Epithelial cell of esophagus (primary cell): ENCODE data around the gene EML5.

Source experiments
- DNase-seq: peaks from one replicate; pipeline ENCODE4 v3.0.0; 2010; ENCODE audit warnings: low read depth
- H3K4me3 ChIP-seq: 2 replicates; pipeline ENCODE4 v1.5.1; 2011; ENCODE audit warnings: mild to moderate bottlenecking, low read length, control low read depth
- TF ChIP-seq, protein P1 (sequence below): IDR thresholded peaks from 2 replicates; pipeline ENCODE4 v1.5.1; 2011; ENCODE audit warnings: low read depth, mild to moderate bottlenecking, low read length, control low read depth, inconsistent platforms; ENCODE audit not compliant: insufficient read depth; ENCODE audit errors: missing control alignments

EML5 gene

DNA sequence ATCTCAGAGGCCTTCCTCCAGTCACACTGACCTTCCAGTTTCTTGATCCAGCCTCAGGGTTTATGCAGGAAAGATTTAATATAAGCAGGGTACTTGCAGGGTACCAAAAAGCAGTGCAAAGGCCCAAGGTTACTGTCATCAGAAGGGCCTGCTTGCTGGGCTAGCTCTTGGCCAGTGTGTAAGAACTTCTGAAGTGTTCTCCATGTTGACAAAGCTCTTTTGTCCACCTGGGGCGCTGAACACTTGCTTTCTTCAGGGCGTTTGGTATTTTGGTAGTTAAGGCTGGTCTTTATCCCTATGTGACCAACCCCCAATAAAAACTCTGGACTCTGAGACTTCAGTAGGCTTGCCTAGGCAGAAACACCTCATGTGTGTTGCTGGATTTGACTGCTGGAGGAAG is 160.2 kb downstream of the EML5 start:
- TF ChIP-seq, protein P1, sequence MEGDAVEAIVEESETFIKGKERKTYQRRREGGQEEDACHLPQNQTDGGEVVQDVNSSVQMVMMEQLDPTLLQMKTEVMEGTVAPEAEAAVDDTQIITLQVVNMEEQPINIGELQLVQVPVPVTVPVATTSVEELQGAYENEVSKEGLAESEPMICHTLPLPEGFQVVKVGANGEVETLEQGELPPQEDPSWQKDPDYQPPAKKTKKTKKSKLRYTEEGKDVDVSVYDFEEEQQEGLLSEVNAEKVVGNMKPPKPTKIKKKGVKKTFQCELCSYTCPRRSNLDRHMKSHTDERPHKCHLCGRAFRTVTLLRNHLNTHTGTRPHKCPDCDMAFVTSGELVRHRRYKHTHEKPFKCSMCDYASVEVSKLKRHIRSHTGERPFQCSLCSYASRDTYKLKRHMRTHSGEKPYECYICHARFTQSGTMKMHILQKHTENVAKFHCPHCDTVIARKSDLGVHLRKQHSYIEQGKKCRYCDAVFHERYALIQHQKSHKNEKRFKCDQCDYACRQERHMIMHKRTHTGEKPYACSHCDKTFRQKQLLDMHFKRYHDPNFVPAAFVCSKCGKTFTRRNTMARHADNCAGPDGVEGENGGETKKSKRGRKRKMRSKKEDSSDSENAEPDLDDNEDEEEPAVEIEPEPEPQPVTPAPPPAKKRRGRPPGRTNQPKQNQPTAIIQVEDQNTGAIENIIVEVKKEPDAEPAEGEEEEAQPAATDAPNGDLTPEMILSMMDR: no peak
- no peak overlapping the region for H3K4me3 ChIP-seq
- no peak for DNase-seq

DNA sequence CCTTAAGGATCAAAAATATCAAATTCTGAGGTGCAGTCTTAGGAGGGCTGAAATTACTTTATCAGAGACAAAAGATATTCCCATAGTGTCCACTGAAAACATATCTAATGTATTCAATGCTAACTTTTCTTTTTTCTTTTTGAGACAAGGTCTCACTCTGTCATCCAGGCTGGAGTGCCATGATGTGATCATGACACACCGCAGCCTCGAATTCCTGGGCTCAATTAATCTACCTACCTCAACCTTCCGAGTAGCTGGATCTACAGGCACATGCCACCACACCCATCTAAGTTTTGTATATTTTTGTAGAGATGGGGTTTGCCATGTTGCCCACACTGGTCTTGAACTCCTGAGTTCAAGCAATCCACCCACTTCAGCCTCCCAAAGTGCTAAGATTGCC is 161.7 kb downstream of the EML5 start:
- TF ChIP-seq, protein P1: no peak
- H3K4me3 ChIP-seq: no peak overlapping the region
- no peak for DNase-seq

DNA sequence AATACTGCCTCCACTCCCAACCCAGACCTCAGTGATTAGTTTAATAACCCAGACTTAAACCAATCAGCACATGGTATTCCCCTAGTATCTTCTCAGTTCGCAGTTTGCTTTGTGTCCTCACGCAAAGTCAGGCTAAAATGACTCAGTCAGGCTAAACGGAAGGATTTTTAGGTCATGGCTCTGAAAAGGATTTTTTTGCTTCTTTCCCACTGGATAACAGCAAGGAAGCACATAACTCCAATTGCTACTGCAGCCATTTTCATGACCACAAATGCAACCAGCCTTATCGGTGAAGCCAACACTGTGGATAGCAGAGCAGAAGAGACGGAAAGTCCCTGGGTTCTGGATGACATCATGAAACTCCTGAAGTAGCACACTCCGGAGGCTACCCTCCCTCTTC is 162.2 kb downstream of the EML5 start:
- peak; percentile 29 for DNase-seq
- H3K4me3 ChIP-seq: no peak overlapping the region
- TF ChIP-seq, protein P1: no peak

DNA sequence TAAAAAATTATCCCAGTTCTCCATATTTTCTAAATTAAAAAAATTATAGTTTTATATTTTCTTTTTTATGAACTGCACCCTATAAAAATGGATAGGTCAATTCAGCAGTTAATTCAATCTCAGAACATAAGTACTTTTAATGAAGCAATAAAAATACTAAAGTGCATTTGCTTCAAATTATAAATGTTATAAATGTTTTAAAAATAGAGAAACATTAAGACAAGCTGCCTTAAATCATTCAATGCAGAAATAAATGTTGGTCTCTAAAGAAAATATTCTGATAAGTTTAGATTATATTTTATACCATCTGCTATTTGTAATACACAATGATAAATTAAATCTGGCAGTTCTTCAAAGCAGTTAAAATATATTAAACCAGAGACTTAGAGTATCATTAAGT is 164.3 kb downstream of the EML5 start:
- DNase-seq: no peak
- TF ChIP-seq, protein P1: no peak
- no peak overlapping the region for H3K4me3 ChIP-seq

DNA sequence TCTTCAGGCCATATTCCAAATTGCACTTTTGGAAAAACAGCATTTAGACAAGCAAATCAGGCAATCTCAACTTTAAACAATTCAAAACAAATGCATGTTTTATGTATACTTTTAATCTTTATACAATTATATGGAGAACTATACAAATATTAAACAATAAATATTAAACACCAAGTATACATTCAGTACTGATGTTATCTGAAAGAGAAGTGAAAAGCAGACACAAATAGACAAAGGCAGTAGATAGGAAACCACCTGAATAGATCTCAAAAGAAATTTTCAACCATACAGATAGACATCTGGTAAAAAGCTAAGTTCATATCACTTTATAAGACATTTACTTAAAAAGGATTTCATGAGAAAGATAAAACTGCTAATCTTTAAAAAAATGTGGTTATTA is 164.7 kb downstream of the EML5 start:
- TF ChIP-seq, protein P1: no peak
- no peak for DNase-seq
- H3K4me3 ChIP-seq: no peak overlapping the region

DNA sequence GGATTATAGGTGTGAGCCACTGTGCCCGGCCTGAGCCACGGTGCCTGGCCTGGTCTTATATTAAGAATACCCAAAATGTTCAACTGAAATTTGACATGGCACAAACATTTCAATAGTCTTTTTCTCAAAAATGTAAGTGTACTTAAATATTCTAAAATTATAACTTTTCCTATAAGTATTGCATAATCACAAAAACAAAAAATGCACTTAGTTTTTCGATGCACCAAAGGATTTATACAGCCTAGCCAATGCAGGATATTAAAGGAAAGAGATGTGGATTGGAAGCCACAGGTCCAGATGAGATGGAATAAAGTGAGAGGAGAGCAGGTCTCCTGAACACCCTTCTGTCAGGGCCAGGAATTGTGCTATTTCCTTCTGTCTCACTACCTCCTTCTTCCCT is 167.1 kb downstream of the EML5 start:
- DNase-seq: no peak
- TF ChIP-seq, protein P1: no peak
- no peak overlapping the region for H3K4me3 ChIP-seq

DNA sequence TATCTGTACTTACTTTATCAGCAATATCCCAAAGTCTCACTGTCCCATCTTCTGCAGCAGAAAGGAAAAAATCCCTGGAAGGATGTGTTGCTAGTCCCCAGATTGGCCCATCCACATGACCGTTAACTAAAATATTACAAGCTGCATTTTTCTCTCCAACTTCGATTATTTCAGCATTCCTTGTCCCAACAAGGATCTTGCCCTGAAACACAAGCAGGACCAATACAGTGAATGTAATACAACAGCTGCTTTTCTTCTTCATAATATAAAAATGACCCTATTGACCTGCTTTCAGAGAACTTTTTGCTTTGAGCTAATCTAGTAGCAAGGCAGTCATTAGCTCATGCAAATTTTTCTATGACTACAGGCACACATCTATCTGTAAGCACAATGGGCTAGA is 171.7 kb downstream of the EML5 start:
- H3K4me3 ChIP-seq: no peak overlapping the region
- no peak for DNase-seq
- TF ChIP-seq, protein P1: no peak
